NB4 (cell line): ENCODE data around the gene UBE4B.
"Not testable (repeated sequence)": the region's sequence is repeated elsewhere in the genome, so short reads cannot be mapped to it uniquely, and the experiment has no call there.

ENCODE experiments used
- POLR2A ChIP-seq: IDR thresholded peaks from 2 replicates; pipeline ENCODE4 v1.6.1; 2011; ENCODE audit warnings: mild to moderate bottlenecking; ENCODE audit not compliant: insufficient read length; ENCODE audit errors: extremely low read depth
- TF ChIP-seq, protein P1 (sequence below): IDR thresholded peaks from one replicate; pipeline ENCODE4 v1.5.1; 2012; ENCODE audit warnings: low read depth, low read length
- TF ChIP-seq, protein P2 (sequence below): IDR thresholded peaks from 2 replicates; pipeline ENCODE4 v1.6.1; 2011; ENCODE audit warnings: low read depth, low read length

GRCh38 chr1:10073371-10073770 is 40.6 kb downstream of the UBE4B start:
- TF ChIP-seq POLR2A: not testable (repeated sequence)
- TF ChIP-seq, protein P1, sequence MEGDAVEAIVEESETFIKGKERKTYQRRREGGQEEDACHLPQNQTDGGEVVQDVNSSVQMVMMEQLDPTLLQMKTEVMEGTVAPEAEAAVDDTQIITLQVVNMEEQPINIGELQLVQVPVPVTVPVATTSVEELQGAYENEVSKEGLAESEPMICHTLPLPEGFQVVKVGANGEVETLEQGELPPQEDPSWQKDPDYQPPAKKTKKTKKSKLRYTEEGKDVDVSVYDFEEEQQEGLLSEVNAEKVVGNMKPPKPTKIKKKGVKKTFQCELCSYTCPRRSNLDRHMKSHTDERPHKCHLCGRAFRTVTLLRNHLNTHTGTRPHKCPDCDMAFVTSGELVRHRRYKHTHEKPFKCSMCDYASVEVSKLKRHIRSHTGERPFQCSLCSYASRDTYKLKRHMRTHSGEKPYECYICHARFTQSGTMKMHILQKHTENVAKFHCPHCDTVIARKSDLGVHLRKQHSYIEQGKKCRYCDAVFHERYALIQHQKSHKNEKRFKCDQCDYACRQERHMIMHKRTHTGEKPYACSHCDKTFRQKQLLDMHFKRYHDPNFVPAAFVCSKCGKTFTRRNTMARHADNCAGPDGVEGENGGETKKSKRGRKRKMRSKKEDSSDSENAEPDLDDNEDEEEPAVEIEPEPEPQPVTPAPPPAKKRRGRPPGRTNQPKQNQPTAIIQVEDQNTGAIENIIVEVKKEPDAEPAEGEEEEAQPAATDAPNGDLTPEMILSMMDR: not testable (repeated sequence)
- TF ChIP-seq, protein P2, sequence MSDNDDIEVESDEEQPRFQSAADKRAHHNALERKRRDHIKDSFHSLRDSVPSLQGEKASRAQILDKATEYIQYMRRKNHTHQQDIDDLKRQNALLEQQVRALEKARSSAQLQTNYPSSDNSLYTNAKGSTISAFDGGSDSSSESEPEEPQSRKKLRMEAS: not testable (repeated sequence)
